DMS 273 treated with DMSO at 0.1 percent for 48 hours (cell line): ENCODE results near the gene OPA3.

ENCODE experiments used
- DNase-seq: peaks from one replicate; lab custom pipeline; 2025; lab: John Stamatoyannopoulos, UW

Gene OPA3

GRCh38 chr19:45477713-45478453 lies 106.7 kb downstream of the OPA3 start:
- DNase-seq, result no peak
